ENCODE results near the gene C5orf52. TPM values are rescaled to one million over a fixed set of nuclear protein-coding genes. Genes with fewer than 3 reads are reported as not detected.
"Not testable (repeated sequence)": the region's sequence is repeated elsewhere in the genome, so short reads cannot be mapped to it uniquely, and the experiment has no call there.

The C5orf52 gene
- polyA plus RNA-seq, 1 donor from 2014 or later = not detected

- H3K9me3 Mint-ChIP-seq = no peaks in the 10 kb centered on the region
- H3K4me1 Mint-ChIP-seq = no peaks in the 10 kb centered on the region
- peak overlapping the region in 1 of 4 donors; percentile 72 for H3K4me3 Mint-ChIP-seq
- H3K36me3 Mint-ChIP-seq = no peaks in the 10 kb centered on the region
- no peak overlapping the region for H3K27ac Mint-ChIP-seq
- no peaks in the 10 kb centered on the region for H3K27me3 Mint-ChIP-seq
These were observed 19.5 kb downstream of the C5orf52 start for GRCh38 chr5:157690690-157691433.

- H3K27me3 Mint-ChIP-seq, H3K27ac Mint-ChIP-seq, H3K36me3 Mint-ChIP-seq, H3K9me3 Mint-ChIP-seq, H3K4me1 Mint-ChIP-seq, H3K4me3 Mint-ChIP-seq: not testable (repeated sequence)
These were observed 22.5 kb downstream of the C5orf52 start for GRCh38 chr5:157693816-157694215.

GRCh38 chr5:157696154-157696553, 24.8 kb downstream of the C5orf52 start:
- not testable (repeated sequence) for H3K36me3 Mint-ChIP-seq, H3K4me1 Mint-ChIP-seq, H3K27ac Mint-ChIP-seq, H3K27me3 Mint-ChIP-seq, H3K9me3 Mint-ChIP-seq, H3K4me3 Mint-ChIP-seq

GRCh38 chr5:157698674-157699073, 27.3 kb downstream of the C5orf52 start:
- peaks cover 2 to 11% (median 3%) of the 10 kb centered on the region in 3 donors for H3K9me3 Mint-ChIP-seq
- H3K4me3 Mint-ChIP-seq, H3K27ac Mint-ChIP-seq, H3K4me1 Mint-ChIP-seq, H3K27me3 Mint-ChIP-seq, H3K36me3 Mint-ChIP-seq: not testable (repeated sequence)

GRCh38 chr5:157703736-157704135, 32.4 kb downstream of the C5orf52 start:
- Mint-ChIP-seq H3K4me3 (no peak overlapping the region), H3K27ac (no peak overlapping the region), H3K27me3 (no peaks in the 10 kb centered on the region), H3K36me3 (peaks cover 1% of the 10 kb centered on the region), H3K9me3 (peaks cover 0 to 7% (median 2%) of the 10 kb centered on the region in 3 donors), H3K4me1 (no peaks in the 10 kb centered on the region)

- H3K4me3 Mint-ChIP-seq = no peak overlapping the region
- no peaks in the 10 kb centered on the region for H3K4me1 Mint-ChIP-seq
- no peak overlapping the region for H3K27ac Mint-ChIP-seq
- no peaks in the 10 kb centered on the region for H3K27me3 Mint-ChIP-seq
- H3K9me3 Mint-ChIP-seq = no peaks in the 10 kb centered on the region
- peaks cover 1% of the 10 kb centered on the region for H3K36me3 Mint-ChIP-seq
These were observed 37.5 kb downstream of the C5orf52 start for GRCh38 chr5:157708866-157709265.

GRCh38 chr5:157709346-157709745, 38.0 kb downstream of the C5orf52 start:
- Mint-ChIP-seq H3K4me1 (no peaks in the 10 kb centered on the region), H3K27ac (no peak overlapping the region), H3K9me3 (no peaks in the 10 kb centered on the region), H3K36me3 (peaks cover 1% of the 10 kb centered on the region), H3K27me3 (no peaks in the 10 kb centered on the region), H3K4me3 (no peak overlapping the region)

- Mint-ChIP-seq H3K9me3 (no peaks in the 10 kb centered on the region), H3K27ac (no peak overlapping the region), H3K27me3 (no peaks in the 10 kb centered on the region)
These were observed 39.1 kb downstream of the C5orf52 start for GRCh38 chr5:157710431-157710830.

GRCh38 chr5:157710882-157711281, 39.5 kb downstream of the C5orf52 start:
- H3K27ac Mint-ChIP-seq = no peak overlapping the region
- H3K4me3 Mint-ChIP-seq = no peak overlapping the region
- H3K27me3 Mint-ChIP-seq = no peaks in the 10 kb centered on the region
- H3K36me3 Mint-ChIP-seq = peaks cover 1% of the 10 kb centered on the region
- peaks cover 0 to under 1% (median 0%) of the 10 kb centered on the region in 3 donors for H3K4me1 Mint-ChIP-seq
- H3K9me3 Mint-ChIP-seq = no peaks in the 10 kb centered on the region

More at GRCh38 chr5:157710431-157710830, 39.1 kb downstream of the C5orf52 start:
- H3K36me3 Mint-ChIP-seq = peaks cover 1% of the 10 kb centered on the region
- H3K4me3 Mint-ChIP-seq = no peak overlapping the region
- no peaks in the 10 kb centered on the region for H3K4me1 Mint-ChIP-seq

GRCh38 chr5:157713830-157714595, 42.7 kb downstream of the C5orf52 start:
- Mint-ChIP-seq H3K4me1 (peaks cover 11 to 18% (median 11%) of the 10 kb centered on the region in 3 donors), H3K36me3 (peaks cover 1% of the 10 kb centered on the region), H3K27ac (no peak overlapping the region), H3K4me3 (no peak overlapping the region), H3K27me3 (no peaks in the 10 kb centered on the region), H3K9me3 (no peaks in the 10 kb centered on the region)

- Mint-ChIP-seq H3K36me3 (peaks cover 1% of the 10 kb centered on the region), H3K9me3 (no peaks in the 10 kb centered on the region), H3K27me3 (no peaks in the 10 kb centered on the region), H3K4me1 (peaks cover 11 to 18% (median 11%) of the 10 kb centered on the region in 3 donors), H3K27ac (no peak overlapping the region), H3K4me3 (no peak overlapping the region)
These were observed 43.2 kb downstream of the C5orf52 start for GRCh38 chr5:157714596-157714864.

GRCh38 chr5:157718519-157718918, 47.2 kb downstream of the C5orf52 start:
- H3K4me1 Mint-ChIP-seq = peaks cover 11 to 18% (median 13%) of the 10 kb centered on the region in 3 donors
- no peaks in the 10 kb centered on the region for H3K27me3 Mint-ChIP-seq
- H3K27ac Mint-ChIP-seq = peak overlapping the region in 1 of 3 donors; percentile 81

GRCh38 chr5:157719245-157719644, 47.9 kb downstream of the C5orf52 start:
- H3K9me3 Mint-ChIP-seq = peaks cover 0 to 5% (median 4%) of the 10 kb centered on the region in 3 donors
- no peak overlapping the region for H3K4me3 Mint-ChIP-seq

More at GRCh38 chr5:157718519-157718918, 47.2 kb downstream of the C5orf52 start:
- peak overlapping the region in 1 of 4 donors; percentile 72 for H3K4me3 Mint-ChIP-seq
- H3K36me3 Mint-ChIP-seq = no peaks in the 10 kb centered on the region
- H3K9me3 Mint-ChIP-seq = peaks cover 0 to 5% (median 4%) of the 10 kb centered on the region in 3 donors

GRCh38 chr5:157721159-157721558, 49.8 kb downstream of the C5orf52 start:
- H3K27ac Mint-ChIP-seq = no peak overlapping the region
- H3K9me3 Mint-ChIP-seq = peaks cover 0 to 5% (median 5%) of the 10 kb centered on the region in 3 donors
- H3K36me3 Mint-ChIP-seq = peaks cover 5% of the 10 kb centered on the region
- H3K4me3 Mint-ChIP-seq = no peak overlapping the region
- peaks cover 23 to 27% (median 23%) of the 10 kb centered on the region in 3 donors for H3K4me1 Mint-ChIP-seq
- H3K27me3 Mint-ChIP-seq = no peaks in the 10 kb centered on the region

More at GRCh38 chr5:157719245-157719644, 47.9 kb downstream of the C5orf52 start:
- no peak overlapping the region for H3K27ac Mint-ChIP-seq
- no peaks in the 10 kb centered on the region for H3K27me3 Mint-ChIP-seq
- H3K4me1 Mint-ChIP-seq = peaks cover 13 to 18% (median 13%) of the 10 kb centered on the region in 3 donors
- peaks cover 3% of the 10 kb centered on the region for H3K36me3 Mint-ChIP-seq

GRCh38 chr5:157722895-157723294, 51.6 kb downstream of the C5orf52 start:
- H3K4me3 Mint-ChIP-seq, H3K36me3 Mint-ChIP-seq, H3K9me3 Mint-ChIP-seq, H3K27me3 Mint-ChIP-seq, H3K27ac Mint-ChIP-seq: not testable (repeated sequence)
- peaks cover 17 to 26% (median 20%) of the 10 kb centered on the region in 3 donors for H3K4me1 Mint-ChIP-seq

Data from IgD-negative memory B cell (primary cell).